ENCODE results near the gene DCAF4.
A peak's percentile ranks its signal among the peaks of the same experiment; 100 is the strongest.

Gene DCAF4, protein sequence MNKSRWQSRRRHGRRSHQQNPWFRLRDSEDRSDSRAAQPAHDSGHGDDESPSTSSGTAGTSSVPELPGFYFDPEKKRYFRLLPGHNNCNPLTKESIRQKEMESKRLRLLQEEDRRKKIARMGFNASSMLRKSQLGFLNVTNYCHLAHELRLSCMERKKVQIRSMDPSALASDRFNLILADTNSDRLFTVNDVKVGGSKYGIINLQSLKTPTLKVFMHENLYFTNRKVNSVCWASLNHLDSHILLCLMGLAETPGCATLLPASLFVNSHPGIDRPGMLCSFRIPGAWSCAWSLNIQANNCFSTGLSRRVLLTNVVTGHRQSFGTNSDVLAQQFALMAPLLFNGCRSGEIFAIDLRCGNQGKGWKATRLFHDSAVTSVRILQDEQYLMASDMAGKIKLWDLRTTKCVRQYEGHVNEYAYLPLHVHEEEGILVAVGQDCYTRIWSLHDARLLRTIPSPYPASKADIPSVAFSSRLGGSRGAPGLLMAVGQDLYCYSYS

DNA sequence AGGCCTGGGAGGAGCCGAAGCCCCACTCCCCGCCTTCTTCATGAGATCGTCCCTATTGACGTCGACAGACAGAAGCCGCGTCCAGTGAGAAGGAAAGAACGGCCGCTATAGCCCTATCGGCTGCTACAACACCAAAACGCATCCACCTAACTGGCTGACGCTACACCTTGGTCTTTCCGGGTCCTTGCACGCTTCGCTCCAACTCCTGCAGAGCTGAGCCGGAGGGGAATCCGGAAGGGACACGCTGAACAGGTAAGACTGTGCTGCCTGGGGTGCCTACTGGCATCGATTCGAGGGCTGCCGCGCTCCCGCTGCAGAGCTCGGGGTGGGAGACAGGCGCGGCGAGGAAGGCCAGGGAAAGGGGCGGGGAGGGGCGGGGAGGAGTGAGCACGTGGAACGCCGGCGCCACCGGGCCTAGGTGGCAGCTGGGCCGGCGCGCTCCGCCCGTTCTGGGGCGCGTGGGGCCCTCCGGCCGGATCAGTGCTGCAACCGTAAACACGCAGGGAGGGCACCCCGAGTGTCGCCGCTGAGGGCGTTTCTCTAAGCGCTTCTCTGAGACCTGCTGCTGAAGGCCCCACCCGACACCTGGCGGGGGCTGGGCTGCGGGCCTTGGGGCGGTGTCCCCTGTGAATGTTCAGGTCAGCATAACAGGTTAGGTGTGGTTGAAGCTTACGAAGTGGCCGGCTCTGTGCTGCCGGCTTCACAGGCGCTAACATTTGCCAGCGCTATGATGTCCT lies at the start of gene DCAF4:
DCAF4 (plus strand) TSS at position 173 of the 737 bp plus-strand sequence. CDS start 11,515 bp downstream, outside the sequence.
- peak; percentile 96 for DNase-seq

DNA sequence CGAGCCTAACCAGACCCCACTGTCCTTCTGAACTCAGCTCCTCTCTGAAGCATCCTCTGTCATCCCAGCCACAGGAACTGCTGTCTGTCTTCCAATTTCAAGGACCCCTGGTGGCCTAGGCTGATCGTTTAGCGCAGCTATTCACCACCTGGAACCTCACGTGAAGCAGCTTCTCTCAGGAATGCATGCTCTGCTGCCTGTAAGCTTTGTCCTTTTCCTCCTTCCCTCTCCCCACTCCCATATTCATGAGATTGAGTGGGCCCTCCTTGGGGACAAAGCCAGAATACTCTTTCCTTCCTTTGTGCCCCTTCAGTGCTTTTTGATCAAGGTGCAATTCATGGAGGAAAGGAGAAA lies 49.6 kb upstream of the DCAF4 start:
- DNase-seq, result no peak

DNA sequence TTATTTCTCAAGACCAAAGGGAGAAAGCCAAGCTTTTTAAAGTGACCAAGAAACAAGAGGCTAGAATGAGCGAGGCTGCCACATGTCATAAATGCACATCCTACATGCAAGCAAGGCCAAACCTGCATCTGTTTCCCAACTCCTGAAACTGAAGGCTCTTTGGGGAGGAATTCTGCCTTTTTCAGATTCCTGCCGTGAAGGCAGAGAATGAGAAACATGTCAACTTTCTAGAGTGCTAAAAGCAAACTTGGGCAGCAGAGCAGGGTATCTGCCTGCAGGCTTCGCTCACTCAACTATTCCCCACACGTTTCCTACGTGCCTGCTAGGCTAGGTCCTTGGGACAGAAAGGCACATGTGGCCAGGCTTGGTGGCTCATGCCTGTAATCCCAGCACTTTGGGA lies 47.5 kb upstream of the DCAF4 start:
- DNase-seq, result no peak

DNA sequence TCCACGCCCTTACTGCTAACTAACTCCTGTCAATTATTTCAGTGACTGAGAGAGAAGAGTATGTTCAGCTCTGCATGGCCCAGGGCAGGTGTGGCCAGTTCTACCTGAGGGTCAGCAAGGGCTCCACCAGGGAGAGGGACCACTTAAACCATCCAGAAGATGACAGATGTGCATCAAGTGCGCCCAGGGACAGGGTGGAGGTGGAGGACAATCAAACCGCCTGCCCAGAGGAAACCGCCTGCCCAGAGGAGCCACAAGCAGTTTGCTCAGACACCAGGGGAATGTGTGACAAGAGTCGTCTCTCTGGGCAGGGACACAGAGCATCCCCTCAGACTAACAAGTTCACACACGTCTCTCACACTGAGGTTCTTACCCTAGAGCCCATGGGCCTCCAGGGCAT lies 46.8 kb upstream of the DCAF4 start:
- no peak for DNase-seq

GRCh38 chr14:72880164-72880563 lies 46.1 kb upstream of the DCAF4 start:
- no peak for DNase-seq

DNA sequence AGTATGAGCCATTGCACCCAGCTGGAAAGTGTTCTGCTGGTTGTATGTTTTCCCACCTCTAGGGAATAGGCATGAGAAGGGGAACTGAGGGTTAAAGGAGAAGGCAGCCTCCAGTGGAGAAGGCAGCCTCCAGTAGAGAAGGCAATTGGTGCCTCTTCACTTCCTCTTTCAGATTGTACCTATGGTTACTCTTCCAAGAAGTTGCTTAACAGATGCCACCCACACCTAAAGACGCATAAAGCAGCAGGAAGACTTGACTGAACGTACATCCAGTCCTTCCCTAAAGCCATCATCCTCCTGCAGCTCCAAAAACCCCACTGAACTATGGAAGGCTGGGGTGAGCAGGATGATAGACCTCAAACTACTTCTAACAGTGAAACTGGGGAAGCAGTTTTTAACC lies 45.4 kb upstream of the DCAF4 start:
- DNase-seq, result no peak

- DNase-seq, result no peak
These were observed 44.7 kb upstream of the DCAF4 start for GRCh38 chr14:72881543-72881942.

GRCh38 chr14:72882047-72882446 lies 44.2 kb upstream of the DCAF4 start:
- DNase-seq, result no peak

DNA sequence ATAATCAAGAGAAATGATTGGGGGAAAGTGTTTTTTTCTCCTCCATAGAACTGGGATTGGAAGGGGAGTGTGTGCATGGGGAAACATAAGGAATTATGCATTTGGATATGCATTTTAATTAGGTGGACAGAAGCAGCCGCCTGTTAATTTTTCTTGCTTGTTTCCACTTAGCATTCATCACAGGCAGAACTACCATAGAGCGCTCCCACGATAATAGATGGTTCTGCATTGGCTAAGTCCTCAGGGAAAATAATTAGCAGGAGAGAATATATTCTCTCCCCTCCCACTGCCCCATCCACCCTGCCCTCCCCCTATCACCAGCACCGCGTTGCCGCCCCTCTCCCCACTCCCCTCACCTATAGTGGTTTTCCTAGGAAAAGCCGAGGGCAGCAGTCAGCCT lies 43.8 kb upstream of the DCAF4 start:
- DNase-seq, result no peak

DNA sequence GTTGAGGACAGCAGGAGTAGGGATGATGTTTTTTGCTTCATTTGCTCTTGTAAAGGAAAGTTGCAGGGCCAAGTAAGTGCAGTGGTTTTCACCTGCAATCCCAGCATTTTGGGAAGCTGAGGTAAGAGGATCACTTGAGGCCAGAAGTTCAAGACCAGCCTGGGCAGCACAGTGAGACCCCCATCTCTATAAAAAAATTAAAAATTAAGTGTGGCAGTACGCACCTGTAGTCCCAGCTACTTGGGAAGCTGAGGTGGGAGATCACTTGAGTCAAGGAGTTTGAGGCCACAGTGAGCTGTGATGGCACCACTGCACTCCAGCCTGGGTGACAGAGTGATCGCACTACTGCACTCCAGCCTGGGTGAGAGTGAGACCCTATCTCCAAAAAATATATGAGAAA lies 43.2 kb upstream of the DCAF4 start:
- no peak for DNase-seq

GRCh38 chr14:72883961-72884360 lies 42.3 kb upstream of the DCAF4 start:
- DNase-seq, result no peak

DNA sequence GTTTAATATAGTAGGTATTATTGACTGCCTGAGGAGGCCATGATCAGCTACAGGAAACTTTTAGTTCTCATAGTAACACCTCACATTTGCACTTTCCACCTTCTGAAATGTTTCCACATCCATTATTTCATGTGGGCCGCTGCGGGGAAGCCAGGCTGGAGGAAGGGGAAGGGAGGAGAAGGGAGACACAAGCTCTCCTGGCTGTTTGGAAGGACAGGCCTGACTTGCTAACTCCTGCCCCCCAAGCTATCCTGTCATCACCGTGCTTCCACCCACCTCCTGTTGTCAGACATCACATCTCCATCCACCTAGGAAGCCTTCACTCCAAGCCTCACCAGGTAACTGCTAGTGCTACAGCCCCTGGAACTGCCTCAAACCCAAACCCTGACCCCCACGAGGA lies 41.9 kb upstream of the DCAF4 start:
- no peak for DNase-seq

GRCh38 chr14:72887514-72887913 lies 38.8 kb upstream of the DCAF4 start:
- no peak for DNase-seq

DNA sequence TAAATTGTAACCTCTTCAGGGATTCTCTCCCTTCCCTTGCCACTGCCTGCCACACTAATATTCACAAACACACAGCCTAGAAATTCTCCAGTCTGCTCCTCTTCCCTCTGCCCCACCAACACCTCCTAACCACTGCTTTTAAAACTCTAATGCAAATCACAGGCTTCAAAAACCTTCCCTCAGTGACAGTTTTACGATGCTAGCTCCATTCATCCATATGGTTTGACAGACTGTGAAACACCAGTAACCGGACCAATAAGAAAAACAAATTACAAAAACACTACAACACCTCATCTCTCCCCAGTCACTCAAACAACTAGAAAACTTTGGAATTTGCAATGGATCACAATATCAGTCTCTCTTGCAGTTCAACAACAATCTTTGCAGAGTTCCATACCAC lies 38.1 kb upstream of the DCAF4 start:
- DNase-seq, result no peak

- DNase-seq, result no peak
These were observed 37.5 kb upstream of the DCAF4 start for GRCh38 chr14:72888636-72889201.

- DNase-seq, result no peak
These were observed 36.9 kb upstream of the DCAF4 start for GRCh38 chr14:72889366-72889765.

DNA sequence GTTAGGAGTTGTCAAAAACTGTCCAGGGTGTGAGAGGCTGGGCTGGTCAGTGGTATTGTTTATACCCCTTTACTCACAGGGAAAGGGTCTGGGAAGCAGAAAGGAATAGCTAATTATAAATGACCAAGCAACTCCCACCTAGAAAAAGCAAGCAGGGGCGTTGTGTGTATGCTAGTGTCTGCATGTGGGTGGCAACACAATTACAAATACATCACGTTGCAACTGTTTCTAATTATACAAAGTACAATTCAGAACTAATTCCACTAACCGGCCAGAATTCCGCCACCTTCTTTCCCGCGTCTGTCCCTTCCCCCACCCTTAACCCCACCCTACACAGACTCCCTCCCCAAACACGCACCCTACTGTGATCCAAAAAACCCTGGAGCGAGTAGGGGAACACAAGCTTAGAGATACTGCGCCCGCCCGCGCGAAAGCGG lies 34.6 kb upstream of the DCAF4 start:
- DNase-seq, result no peak

DNA sequence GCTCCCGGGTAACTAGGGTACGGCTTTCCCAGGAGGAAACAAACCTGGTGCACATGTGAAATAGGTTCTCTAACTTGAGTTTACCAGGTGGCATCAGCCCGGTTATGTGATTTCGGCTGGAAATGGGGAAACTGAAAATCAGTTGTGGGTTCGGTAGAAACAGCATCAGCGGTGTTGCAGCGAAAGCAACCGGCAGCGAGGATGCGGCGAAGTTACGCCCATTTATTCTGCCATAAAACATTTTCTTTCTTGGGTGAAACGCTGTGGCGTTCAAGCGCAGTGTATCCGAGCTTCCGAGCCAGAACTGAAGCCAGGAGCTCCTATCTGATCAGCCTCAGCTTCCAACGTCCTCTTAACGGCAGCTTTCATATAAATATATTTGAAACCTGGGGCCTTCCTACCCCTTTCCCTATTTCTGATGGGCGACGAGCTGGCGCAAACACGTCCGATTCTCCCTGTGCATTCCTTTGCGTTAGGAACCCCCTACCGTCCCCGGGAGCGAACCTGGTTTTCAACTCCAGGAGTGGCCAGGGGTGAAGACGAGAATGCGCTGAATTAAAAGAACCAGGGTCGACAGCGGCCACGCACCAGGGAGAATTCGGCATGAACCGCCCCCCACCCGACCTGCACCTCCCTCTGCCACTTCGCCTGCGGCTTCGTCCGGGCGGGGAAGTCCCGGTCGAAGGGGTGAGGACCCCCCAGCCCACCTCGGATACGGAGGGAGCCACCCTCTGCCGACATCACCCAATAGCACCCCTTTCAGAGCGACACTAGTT lies 34.0 kb upstream of the DCAF4 start:
- DNase-seq, result no peak

GRCh38 chr14:72892879-72893635 lies 33.2 kb upstream of the DCAF4 start:
- no peak for DNase-seq

GRCh38 chr14:72893636-72894322 lies 32.5 kb upstream of the DCAF4 start, which contains the start of gene DPF3:
Gene DPF3, minus strand, starts transcription at chr14:72894101. Its CDS starts 13 bp downstream, at chr14:72894088.
- peak; percentile 89 for DNase-seq

- DNase-seq, result no peak
These were observed 32.0 kb upstream of the DCAF4 start for GRCh38 chr14:72894323-72894622.
